Limb (tissue), 2 donors: ENCODE measurements around the gene ARSK.

ENCODE experiments used
- DNase-seq, 2 donors: peaks; one replicate each; pipeline ENCODE4 v3.0.0-alpha.2; 2016; ENCODE audit errors: extremely low spot score in 2 of 2

ARSK gene

DNA sequence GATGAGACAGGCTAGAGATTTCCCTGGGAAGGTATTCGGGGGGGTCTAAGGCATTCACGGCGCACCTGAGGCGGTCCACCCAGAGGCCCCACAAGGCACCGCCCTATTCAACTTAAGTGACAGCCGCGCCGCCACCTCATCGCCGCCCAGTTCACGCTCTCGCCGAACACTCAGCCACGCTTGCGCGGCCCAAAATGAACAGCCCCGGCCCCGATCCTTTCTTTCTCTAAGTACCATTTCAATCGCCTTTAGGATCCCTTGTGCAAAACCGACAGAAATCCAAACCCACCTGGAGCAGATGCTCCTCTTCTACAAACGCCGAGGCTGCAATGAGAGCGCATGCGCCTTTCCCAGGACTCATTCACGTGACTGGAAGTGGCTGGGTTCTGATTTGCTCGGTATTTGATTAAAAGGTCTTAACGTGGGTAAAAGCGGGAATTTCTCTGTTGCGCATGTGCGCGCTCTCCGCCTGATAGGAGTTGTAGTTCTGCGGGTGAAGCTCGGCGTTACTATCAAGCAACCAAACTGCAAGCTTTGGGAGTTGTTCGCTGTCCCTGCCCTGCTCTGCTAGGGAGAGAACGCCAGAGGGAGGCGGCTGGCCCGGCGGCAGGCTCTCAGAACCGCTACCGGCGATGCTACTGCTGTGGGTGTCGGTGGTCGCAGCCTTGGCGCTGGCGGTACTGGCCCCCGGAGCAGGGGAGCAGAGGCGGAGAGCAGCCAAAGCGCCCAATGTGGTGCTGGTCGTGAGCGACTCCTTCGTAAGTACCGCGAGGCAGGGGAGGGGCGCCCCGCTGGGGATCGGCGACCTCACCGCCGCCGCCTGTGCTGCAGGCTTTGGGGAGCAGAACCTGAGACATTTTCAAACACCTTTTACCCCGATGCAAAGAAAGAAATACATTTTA is at the start of gene ARSK, which contains the start of gene SKIC3:
Gene ARSK, plus strand, starts transcription at position 455 of the 902 bp plus-strand sequence. Its CDS starts 178 bp downstream, at position 633.
Gene SKIC3, minus strand, starts transcription at position 331 of the 902 bp plus-strand sequence. CDS start 7,827 bp downstream, outside the sequence.
- peak; percentile 93 to 99 for DNase-seq

GRCh38 chr5:95508550-95508949 is 46.4 kb upstream of the ARSK start:
- no peak for DNase-seq

DNA sequence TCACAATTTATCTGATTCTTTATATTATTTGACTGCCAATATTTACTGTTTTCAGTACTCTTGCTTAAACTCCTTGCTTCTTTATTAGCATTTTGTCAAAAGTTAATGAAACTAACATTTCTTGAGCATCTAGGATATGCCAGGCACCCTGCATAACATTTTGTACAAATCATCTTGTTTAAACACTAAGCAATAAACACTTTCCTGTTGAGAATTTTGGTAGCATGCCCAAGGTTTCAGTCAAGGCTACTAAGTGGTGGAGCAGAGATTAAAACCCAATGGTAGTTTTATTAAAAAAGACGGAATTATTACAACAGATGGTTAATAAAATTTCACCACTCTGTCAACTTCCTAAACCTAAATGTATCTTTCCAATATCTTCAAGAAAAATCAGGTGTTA is 43.3 kb upstream of the ARSK start:
- no peak for DNase-seq

DNA sequence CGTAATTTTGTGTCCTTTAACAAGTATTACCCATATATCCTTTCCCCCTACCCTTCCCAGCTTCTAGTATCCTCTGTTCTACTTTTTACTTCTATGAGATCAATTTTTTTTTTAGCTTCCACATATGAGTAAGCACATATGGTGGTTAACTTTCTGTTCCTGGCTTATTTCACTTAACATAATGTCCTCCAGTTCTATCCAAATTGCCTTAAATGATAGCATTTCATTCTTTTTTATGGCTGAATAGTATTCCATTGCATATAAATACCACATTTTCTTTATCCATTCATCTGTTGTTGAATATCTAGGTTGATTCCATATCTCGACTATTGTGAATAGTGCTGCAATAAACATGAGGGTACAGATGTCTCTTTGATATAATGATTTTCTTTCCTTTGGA is 36.5 kb upstream of the ARSK start:
- DNase-seq = no peak

- DNase-seq = no peak
These were observed 35.8 kb upstream of the ARSK start for GRCh38 chr5:95519151-95519550.

DNA sequence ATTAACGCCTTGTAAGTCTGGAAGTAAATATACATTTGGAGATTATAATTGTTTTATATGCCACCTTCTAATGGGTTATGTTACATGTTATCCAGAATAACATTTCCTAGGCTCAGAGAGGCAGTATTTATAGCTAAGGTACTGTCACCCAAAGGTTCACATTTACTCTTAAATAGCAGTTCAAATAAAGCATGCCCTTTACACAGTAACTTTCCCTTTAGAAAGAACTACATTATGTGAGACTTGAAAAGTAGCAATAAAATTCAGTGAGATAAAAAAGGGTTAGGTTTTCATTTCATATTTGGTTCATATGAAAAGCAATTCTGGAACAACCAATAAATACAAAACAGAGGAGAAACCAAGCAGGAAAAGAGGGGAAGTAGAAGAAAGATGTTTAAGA is 35.2 kb upstream of the ARSK start:
- no peak for DNase-seq

GRCh38 chr5:95520206-95520605 is 34.7 kb upstream of the ARSK start:
- no peak for DNase-seq

- DNase-seq = no peak
These were observed 30.5 kb upstream of the ARSK start for GRCh38 chr5:95524423-95524822.

DNA sequence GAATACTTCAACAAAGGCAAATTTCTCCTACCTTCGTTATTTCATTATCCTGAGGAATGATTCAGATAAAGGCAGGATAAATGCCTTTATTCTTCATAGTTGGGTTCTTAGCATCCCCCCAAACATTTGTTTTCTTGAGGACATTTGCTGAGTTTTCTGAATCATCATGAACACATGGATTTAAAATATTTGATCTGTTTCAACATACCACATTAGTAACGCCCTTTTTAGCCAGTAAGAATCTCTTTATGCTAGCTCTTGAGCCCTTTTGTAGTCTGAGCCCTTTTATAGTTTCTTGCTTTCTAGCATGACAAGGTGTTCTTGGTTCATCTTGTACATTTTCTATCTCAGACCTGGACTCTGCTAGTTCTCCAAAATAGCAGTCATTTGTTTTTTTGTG is 28.0 kb upstream of the ARSK start:
- no peak for DNase-seq

GRCh38 chr5:95528565-95528964 is 26.3 kb upstream of the ARSK start:
- DNase-seq = no peak

GRCh38 chr5:95530416-95530815 is 24.5 kb upstream of the ARSK start:
- DNase-seq = no peak

DNA sequence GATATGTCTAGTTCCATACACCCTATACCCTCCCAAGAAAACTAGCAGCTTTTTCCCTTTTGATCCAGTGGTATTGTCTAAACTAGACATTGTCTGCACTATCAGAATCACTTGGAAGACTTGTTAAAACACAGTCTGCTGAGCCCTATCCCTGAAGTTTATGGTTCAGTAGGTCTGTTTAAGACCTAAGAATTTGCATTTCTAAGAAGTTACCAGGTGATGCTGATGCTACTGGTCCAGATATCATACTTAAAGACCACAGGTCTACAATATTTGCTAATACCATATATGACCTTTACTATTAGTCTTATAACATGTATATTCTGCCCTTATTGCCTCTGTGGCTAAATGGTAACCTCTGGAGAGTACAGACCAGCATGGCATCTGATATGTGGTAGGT is 23.4 kb upstream of the ARSK start:
- no peak for DNase-seq

DNA sequence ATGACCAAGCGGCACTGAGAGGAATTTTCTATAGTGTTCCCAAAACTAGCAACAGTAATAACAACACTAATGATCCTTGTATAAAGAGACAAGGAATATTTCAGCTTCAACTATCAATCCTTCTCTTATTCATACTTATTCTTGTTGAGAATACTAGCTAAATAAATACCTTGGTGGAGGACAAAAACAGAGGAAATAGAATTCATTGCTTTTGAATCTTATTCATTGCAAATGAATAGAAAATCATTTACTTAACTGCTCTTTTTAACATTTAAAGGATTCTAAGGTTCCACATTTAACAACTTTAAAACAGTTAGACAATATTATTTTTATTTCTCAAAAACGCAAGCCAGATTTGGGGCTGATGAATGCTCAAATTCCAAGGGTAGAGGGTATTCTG is 22.5 kb upstream of the ARSK start:
- no peak for DNase-seq

DNA sequence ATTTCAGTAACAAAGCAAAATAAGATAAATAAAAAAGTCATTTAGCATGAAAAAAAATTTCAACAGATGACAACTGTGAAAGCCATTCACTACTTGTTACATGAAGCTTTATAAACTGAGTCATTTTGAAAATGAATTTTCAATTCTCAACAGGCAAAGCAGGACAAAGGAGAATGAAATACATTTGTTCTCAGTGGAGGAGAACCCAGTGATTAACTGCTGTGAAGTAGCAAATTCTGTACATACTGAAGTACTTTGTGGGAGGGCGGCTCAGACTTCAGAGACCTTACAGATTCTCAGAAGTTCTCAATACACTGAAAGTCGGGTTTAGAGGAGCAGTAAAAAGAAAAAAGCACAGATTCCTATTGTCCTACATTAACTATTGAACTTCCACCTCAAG is 21.8 kb upstream of the ARSK start:
- no peak for DNase-seq

DNA sequence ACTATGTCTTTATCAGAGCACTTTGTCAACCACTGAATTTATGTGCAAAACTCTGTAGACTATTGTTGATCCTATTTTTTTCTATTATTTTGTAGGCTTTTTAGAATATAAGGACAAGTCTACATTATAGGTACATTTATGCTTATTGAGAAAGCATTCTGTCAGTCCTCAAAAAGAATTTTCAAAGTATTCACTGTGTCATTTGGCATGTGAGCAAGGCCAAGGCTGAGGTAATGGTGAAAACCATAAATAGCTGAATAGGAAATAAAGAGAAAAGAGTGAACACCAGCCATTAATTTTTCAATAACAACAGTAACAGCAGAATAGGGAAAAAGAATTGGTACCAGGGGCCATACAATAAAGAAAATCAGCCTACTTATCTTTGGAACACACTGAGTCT is 21.1 kb upstream of the ARSK start:
- DNase-seq = no peak

- no peak for DNase-seq
These were observed 17.4 kb upstream of the ARSK start for GRCh38 chr5:95537501-95537900.

DNA sequence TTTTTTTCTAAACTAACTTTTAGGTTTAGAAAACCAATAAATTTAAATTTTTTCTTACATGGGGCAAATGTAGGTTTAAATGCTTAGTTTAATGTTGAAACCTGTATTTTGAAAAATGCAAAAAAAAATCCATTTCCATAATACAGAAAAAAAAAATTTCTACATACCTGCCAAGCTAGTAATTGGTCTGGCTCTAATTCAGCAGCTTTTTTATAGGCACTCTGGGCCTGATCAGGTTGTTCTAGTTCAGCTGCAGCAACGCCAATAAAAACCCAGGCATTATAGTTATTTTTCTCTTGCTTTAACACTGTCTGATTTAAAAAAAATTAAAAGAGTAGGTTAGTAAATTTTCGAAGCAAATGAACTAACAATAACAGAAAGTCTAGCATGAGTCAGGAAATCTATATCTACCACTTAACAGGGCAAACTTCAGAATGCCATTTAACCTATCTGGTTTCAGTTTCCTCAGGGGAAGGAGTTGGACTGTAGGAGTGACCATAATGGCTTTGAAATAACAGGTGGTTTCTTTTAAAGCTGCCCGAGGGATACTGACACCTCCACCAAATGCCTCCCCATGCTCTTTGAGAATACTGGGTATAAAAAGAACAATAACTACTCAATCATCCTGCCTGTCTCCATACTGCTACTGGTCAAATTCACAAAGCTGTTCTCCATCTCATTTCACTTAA is 11.7 kb upstream of the ARSK start:
- DNase-seq = peak in 1 of 2 donors; percentile 2

- DNase-seq = no peak
These were observed 5.9 kb upstream of the ARSK start for GRCh38 chr5:95549030-95549429.

- no peak for DNase-seq
These were observed 612 bp upstream of the ARSK start for GRCh38 chr5:95554331-95554646.

DNA sequence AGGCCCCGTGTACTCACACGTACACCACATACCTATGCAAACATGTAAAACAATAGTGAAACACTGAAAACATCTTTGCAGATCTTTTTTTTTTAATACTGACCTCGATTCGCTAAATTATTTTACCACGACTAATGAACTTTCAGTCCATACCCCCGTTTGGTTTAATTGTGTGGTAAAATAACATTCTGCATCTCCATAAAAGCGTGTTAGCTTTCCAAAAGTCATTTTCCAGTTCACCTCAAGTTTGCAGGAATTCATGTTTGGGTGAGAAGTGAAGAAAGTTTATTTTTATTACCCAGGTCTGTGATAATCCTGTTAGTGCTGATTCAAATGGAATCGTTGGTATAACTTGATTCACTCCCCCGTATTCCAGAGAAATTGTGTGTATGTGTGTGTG is 652 bp downstream of the ARSK start:
- DNase-seq = no peak

DNA sequence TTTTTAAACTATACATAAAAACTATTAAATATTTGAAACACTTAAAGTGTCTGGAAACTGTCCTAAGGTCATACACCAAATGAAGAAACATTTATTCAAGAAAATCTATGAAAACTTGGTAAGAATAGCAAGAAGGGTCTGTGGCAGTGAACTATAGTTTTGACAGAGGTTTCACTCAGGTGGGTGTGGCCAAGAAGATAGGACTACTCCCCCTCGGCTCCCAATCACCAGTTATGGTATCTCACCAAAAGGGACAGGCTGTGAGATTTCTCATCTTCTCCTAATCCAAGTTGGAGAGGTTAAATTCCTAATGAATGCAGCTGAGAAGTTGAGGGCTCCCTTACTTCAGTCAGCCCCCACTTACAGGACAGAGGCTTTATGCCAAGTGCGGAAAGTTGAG is 2.9 kb downstream of the ARSK start:
- no peak for DNase-seq

DNA sequence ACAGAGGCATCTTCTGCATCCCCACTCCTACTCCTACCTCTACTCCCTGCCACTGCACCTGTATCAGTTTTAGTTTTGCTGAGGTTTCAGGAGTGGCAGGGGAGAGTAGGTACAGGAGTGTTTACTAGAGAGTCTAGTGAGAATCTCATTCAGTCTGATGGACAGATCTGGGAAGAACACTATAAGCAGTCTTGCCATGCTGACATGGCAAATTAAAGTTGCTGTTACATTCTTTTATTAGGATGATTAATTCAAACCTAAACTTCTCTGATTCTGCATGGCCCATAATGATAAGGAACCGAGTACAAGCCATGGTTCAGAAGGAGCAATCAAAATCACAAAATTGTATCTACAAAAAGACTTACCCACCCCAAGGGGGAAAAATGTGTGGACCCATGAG is 7.4 kb downstream of the ARSK start:
- DNase-seq = no peak

DNA sequence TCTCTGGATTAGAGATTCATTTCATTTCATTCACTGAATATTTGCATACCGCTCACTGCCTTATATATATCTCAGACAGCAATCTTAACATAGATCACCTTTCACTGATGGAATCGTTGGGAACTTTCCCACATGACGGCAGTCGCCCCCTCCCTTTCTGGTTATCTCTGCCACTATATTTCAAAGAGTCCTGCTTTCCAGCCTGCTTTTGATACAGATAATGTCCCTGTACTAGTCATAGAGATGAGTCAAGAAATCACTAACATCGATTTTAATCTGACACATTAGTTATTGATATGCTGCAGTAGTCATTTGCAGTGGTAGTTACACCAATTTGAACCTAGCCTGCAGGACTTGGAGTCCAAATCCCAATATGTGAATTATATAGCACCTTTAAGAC is 8.5 kb downstream of the ARSK start:
- DNase-seq = no peak
